MCF 10A (cell line): ENCODE measurements around the gene GMDS. TPM values are rescaled to one million over a fixed set of nuclear protein-coding genes. Genes with fewer than 3 reads are reported as not detected.

Source experiments
- BruUV-seq: library from RNA; stranded (reverse); fragments of 400-500 nt; replicated peaks from 2 replicates; lab custom pipeline; 2021; lab: Mats Ljungman, UMichigan
- CTCF ChIA-PET: fragments of 300-600 bp; sonication (Branson Sonifier 250); formaldehyde crosslinking; extraction: SDS; loops from one replicate; lab custom pipeline; 2021; ENCODE audit warnings: antibody characterized with exemption, inconsistent platforms; lab: Yijun Ruan, JAX
- POLR2A ChIA-PET: fragments of 300-600, 350-650 bp; sonication (Branson Sonifier 250); formaldehyde crosslinking; extraction: SDS; loops from one replicate; lab custom pipeline; 2020; ENCODE audit warnings: antibody characterized with exemption, inconsistent platforms; lab: Yijun Ruan, JAX
- DNase-seq: peaks from one replicate; pipeline ENCODE4 v3.0.0-alpha.2; 2018; ENCODE audit not compliant: unreplicated experiment
- H3K27ac Mint-ChIP-seq: one replicate; pipeline ENCODE4 v1.8.0; 2022; ENCODE audit warnings: mild to moderate bottlenecking, low read depth, mixed read lengths; ENCODE audit not compliant: unreplicated experiment
- H3K27me3 Mint-ChIP-seq: one replicate; pipeline ENCODE4 v1.8.0; 2022; ENCODE audit warnings: mixed read lengths; ENCODE audit not compliant: insufficient read depth, unreplicated experiment
- H3K36me3 Mint-ChIP-seq: one replicate; pipeline ENCODE4 v1.8.0; 2022; ENCODE audit warnings: mild to moderate bottlenecking, moderate library complexity, mixed read lengths; ENCODE audit not compliant: insufficient read depth, unreplicated experiment
- H3K4me1 Mint-ChIP-seq: one replicate; pipeline ENCODE4 v1.8.0; 2022; ENCODE audit warnings: mixed read lengths; ENCODE audit not compliant: insufficient read depth, unreplicated experiment
- H3K4me3 Mint-ChIP-seq: one replicate; pipeline ENCODE4 v1.8.0; 2022; ENCODE audit warnings: mild to moderate bottlenecking, moderate library complexity, mixed read lengths; ENCODE audit not compliant: unreplicated experiment
- H3K9me3 Mint-ChIP-seq: one replicate; pipeline ENCODE4 v1.8.0; 2022; ENCODE audit warnings: mixed read lengths; ENCODE audit not compliant: unreplicated experiment
- CTCF ChIP-seq: fragments of 200-600 bp; IDR thresholded peaks from one replicate; pipeline ENCODE4 v1.8.0; 2022; ENCODE audit warnings: antibody characterized with exemption, mild to moderate bottlenecking; ENCODE audit not compliant: unreplicated experiment
- intact Hi-C: fragments of 100-400 bp; cut with micrococcal nuclease; formaldehyde crosslinking; loops from 2 replicates; pipeline ENCODE4 v1.14.1; 2022
- total RNA-seq: library from RNA; stranded (reverse); gene quantifications from 2 replicates; pipeline ENCODE4 v1.2.3, GENCODE V29; 2022

The GMDS gene
- total RNA-seq, 1 experiment from 2014 or later, result 24.9 TPM

- Mint-ChIP-seq H3K27me3 (no peaks in the 10 kb centered on the region), H3K9me3 (peaks cover 9% of the 10 kb centered on the region), H3K4me1 (peaks cover 24% of the 10 kb centered on the region), H3K36me3 (peaks cover 12% of the 10 kb centered on the region), H3K4me3 (no peak overlapping the region), H3K27ac (no peak overlapping the region)
- BruUV-seq, result no TSS peak
- ChIA-PET POLR2A (no interaction called here), CTCF (no interaction called here)
- DNase-seq, result no peak
- intact Hi-C loops, result no loop called here
- TF ChIP-seq CTCF, result no peak
Measured at GRCh38 chr6:1893470-1894130, 351.8 kb downstream of the GMDS start.

GRCh38 chr6:1892716-1893115, 352.7 kb downstream of the GMDS start:
- no TSS peak for BruUV-seq
- H3K4me1 Mint-ChIP-seq, result peaks cover 24% of the 10 kb centered on the region
- H3K36me3 Mint-ChIP-seq, result peaks cover 12% of the 10 kb centered on the region
- ChIA-PET CTCF (interaction anchor here (0.6 to 0.7 kb wide), 2 partner anchors 400 to 1425 kb away, joined by 4 read pairs; no protein-coding TSS in a partner anchor), POLR2A (interaction anchor here (0.6 kb wide), 1 partner anchor 10 kb away, joined by 3 read pairs; no protein-coding TSS in a partner anchor)
- H3K4me3 Mint-ChIP-seq, result no peak overlapping the region
- no peak for DNase-seq
- H3K27me3 Mint-ChIP-seq, result no peaks in the 10 kb centered on the region
- TF ChIP-seq CTCF, result no peak
- intact Hi-C loops, result no loop called here
- no peak overlapping the region for H3K27ac Mint-ChIP-seq
- peaks cover 9% of the 10 kb centered on the region for H3K9me3 Mint-ChIP-seq

GRCh38 chr6:1890987-1891386, 354.4 kb downstream of the GMDS start:
- TF ChIP-seq CTCF, result no peak
- Mint-ChIP-seq H3K9me3 (peaks cover 9% of the 10 kb centered on the region), H3K36me3 (peaks cover 6% of the 10 kb centered on the region), H3K27me3 (no peaks in the 10 kb centered on the region), H3K4me3 (no peak overlapping the region), H3K4me1 (peaks cover 19% of the 10 kb centered on the region), H3K27ac (no peak overlapping the region)
- intact Hi-C loops, result no loop called here
- no TSS peak for BruUV-seq
- CTCF ChIA-PET, result no interaction called here
- POLR2A ChIA-PET, result no interaction called here
- no peak for DNase-seq

- Mint-ChIP-seq H3K9me3 (peaks cover 9% of the 10 kb centered on the region), H3K27ac (no peak overlapping the region), H3K4me1 (peaks cover 10% of the 10 kb centered on the region), H3K36me3 (peaks cover 6% of the 10 kb centered on the region), H3K4me3 (no peak overlapping the region), H3K27me3 (no peaks in the 10 kb centered on the region)
- BruUV-seq, result no TSS peak
- peak; percentile 50 for DNase-seq
- TF ChIP-seq CTCF, result no peak
- ChIA-PET POLR2A (no interaction called here), CTCF (no interaction called here)
- intact Hi-C loops, result no loop called here
Measured at GRCh38 chr6:1890071-1890470, 355.3 kb downstream of the GMDS start.
